ENCODE measurements around the gene DNAJC21. TPM values are rescaled to one million over a fixed set of nuclear protein-coding genes. Genes with fewer than 3 reads are reported as not detected.

DNAJC21 gene
- total and polyA plus RNA-seq, 3 donors from 2014 or later, result 58.3 to 75.4 (median 63.0) TPM

DNA sequence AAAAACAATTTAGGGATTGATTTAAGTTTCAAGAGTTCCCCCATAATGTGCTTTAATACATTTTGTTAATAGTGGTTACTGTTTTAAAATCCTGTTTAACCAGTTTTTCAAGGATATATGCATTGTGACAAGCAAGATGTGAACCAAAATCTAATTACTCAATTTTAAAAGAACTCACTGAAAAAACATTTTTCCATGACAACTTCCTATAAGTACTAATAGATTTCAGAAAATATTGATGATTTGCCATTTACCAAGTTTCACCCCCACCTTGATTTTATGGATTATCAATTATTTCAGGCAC is 4.9 kb upstream of the DNAJC21 start:
- Histone ChIP-seq H3K36me3 (ENCODE audit: low read depth, missing control alignments) (no peaks in the 10 kb centered on the region), H3K27ac (no peak overlapping the region), H3K4me1 (no peaks in the 10 kb centered on the region), H3K9me3 (no peaks in the 10 kb centered on the region), H3K4me3 (no peak overlapping the region), H3K27me3 (no peaks in the 10 kb centered on the region)
- intact Hi-C loops (cut with DNase I; ENCODE audit: low total_unique reads), result no loop called here
- DNase-seq, result no peak
- TF ChIP-seq CTCF (IDR thresholded peaks at IDR 0.05) (no peak), POLR2A (IDR thresholded peaks at IDR 0.05) (no peak)

- H3K4me1 ChIP-seq, result peaks cover 12% of the 10 kb centered on the region
- H3K27ac ChIP-seq, result no peak overlapping the region
- H3K9me3 ChIP-seq, result no peaks in the 10 kb centered on the region
- intact Hi-C loops (cut with DNase I; ENCODE audit: low total_unique reads), result no loop called here
- WGBS, 2 donors, result 89 to 93% methylated on average over 3 of the region's 3 CpGs
- H3K4me3 ChIP-seq, result no peak overlapping the region
- DNase-seq, result no peak
- no peaks in the 10 kb centered on the region for H3K27me3 ChIP-seq
- TF ChIP-seq CTCF (IDR thresholded peaks at IDR 0.05) (no peak), POLR2A (IDR thresholded peaks at IDR 0.05) (no peak)
- H3K36me3 ChIP-seq (ENCODE audit: low read depth, missing control alignments), result no peaks in the 10 kb centered on the region
Measured at GRCh38 chr5:34926318-34926888, 3.0 kb upstream of the DNAJC21 start.

GRCh38 chr5:34927785-34928184 is 1.6 kb upstream of the DNAJC21 start:
- no peaks in the 10 kb centered on the region for H3K36me3 ChIP-seq (ENCODE audit: low read depth, missing control alignments)
- no peak for TF ChIP-seq POLR2A (IDR thresholded peaks at IDR 0.05)
- no peak for TF ChIP-seq CTCF (IDR thresholded peaks at IDR 0.05)
- H3K27me3 ChIP-seq, result no peaks in the 10 kb centered on the region
- intact Hi-C loops (cut with DNase I; ENCODE audit: low total_unique reads), result no loop called here
- peaks cover 15% of the 10 kb centered on the region for H3K4me1 ChIP-seq
- H3K27ac ChIP-seq, result no peak overlapping the region
- WGBS, 2 donors, result 88 to 91% methylated on average over 5 of the region's 5 CpGs
- no peak overlapping the region for H3K4me3 ChIP-seq
- no peak for DNase-seq
- no peaks in the 10 kb centered on the region for H3K9me3 ChIP-seq

- Histone ChIP-seq H3K27me3 (no peaks in the 10 kb centered on the region), H3K4me3 (no peak overlapping the region), H3K27ac (peak overlapping the region in 1 of 2 donors; percentile 96), H3K9me3 (no peaks in the 10 kb centered on the region), H3K4me1 (peaks cover 15% of the 10 kb centered on the region), H3K36me3 (ENCODE audit: low read depth, missing control alignments) (no peaks in the 10 kb centered on the region)
- TF ChIP-seq POLR2A (IDR thresholded peaks at IDR 0.05) (no peak), CTCF (IDR thresholded peaks at IDR 0.05) (no peak)
- WGBS, 2 donors, result 68 to 80% methylated on average over 5 of the region's 5 CpGs
- intact Hi-C loops (cut with DNase I; ENCODE audit: low total_unique reads), result no loop called here
- no peak for DNase-seq
Measured at GRCh38 chr5:34928267-34928666, 1.1 kb upstream of the DNAJC21 start.

- H3K4me1 ChIP-seq, result peaks cover 15% of the 10 kb centered on the region
- no peaks in the 10 kb centered on the region for H3K9me3 ChIP-seq
- peak overlapping the region; percentile 92 to 96 for H3K27ac ChIP-seq
- H3K27me3 ChIP-seq, result no peaks in the 10 kb centered on the region
- WGBS, 2 donors, result 1 to 2% methylated on average over 26 to 56 of the region's 70 CpGs
- intact Hi-C loops (cut with DNase I; ENCODE audit: low total_unique reads), result no loop called here
- no peak for TF ChIP-seq POLR2A (IDR thresholded peaks at IDR 0.05)
- TF ChIP-seq CTCF (IDR thresholded peaks at IDR 0.05), result no peak
- H3K36me3 ChIP-seq (ENCODE audit: low read depth, missing control alignments), result no peaks in the 10 kb centered on the region
- peak; percentile 90 for DNase-seq
- H3K4me3 ChIP-seq, result peak overlapping the region; percentile 84 to 93
Measured at GRCh38 chr5:34929720-34930461, 532 bp downstream of the DNAJC21 start.

All from testis (tissue), 3 donors.